ENCODE results near the gene ZNF528. TPM values are rescaled to one million over a fixed set of nuclear protein-coding genes. Genes with fewer than 3 reads are reported as not detected.

Gene ZNF528
- 10.8 TPM for total RNA-seq

DNA sequence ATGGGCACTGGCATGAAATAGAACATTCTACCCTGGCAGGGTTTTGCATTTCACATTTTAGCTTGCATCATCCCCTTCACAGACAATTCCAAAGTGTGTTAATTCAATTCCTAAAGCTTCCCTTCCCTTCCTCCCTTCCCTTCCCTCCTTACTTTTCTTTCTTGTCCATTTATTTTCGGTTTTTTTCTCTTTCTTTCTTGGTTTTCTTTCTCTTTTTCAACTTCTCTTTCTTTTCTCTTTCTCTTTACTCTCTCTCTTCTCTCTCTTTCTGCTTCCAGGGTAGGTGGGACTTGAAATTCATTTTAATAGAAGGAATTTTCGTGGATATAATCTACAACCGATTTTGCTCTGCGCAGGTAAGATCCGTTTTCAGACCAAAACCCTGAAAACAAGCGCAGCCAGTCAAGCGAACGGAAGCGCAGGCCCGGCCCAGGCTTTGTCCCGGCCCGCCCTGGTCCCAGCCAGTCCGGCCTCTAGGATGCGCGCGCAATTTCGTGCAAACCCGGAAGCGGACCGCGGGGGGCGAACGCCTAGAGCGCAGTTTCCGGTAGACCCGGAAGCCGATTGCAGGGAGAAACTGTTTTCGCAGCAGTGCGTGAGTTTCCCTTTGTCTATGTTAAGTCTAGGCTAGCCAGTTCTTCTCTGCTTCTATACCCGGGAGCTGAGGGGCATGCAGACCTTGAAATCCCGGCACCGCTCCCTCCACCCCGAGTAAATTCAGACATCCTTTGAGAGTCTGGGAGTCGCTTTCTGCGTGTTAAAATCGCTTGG is at the start of gene ZNF528:
Gene ZNF528, plus strand, starts transcription at position 540 of the 771 bp plus-strand sequence. CDS start 4,165 bp downstream, outside the sequence.
- peak; percentile 100 for ATAC-seq

DNA sequence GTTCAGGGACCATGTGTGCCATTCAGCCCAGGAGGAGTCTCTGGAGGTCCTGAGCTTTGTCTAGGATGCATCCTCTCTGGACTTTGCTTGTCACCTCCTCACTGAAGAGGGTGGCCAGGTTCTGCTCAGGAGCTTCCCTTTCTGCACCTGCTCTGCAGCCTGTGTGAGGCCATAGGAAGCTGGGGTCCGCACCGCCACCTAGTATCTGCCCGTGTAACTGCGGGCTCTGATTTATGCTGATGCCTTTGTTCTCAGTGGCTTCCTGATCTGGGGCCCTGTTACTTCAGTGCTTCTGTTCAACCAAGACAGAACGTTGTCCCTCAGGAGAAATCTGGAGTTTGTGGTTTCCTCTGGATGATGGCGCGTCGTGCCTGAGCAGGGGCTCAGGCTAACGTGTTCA is 46.1 kb upstream of the ZNF528 start:
- ATAC-seq = no peak

DNA sequence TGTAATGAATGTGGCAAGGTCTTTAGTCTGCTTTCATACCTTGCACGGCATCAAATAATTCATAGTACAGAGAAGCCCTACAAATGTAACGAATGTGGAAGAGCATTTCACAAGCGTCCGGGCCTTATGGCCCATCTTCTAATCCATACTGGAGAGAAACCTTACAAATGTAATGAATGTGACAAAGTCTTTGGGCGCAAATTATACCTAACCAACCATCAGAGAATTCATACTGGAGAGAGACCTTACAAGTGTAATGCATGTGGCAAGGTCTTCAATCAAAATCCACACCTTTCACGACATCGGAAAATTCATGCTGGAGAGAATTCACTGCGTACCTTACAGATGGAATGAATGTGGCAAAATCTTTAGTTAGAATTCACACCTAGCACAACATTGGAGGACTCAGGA is 31.2 kb upstream of the ZNF528 start:
- no peak for ATAC-seq

DNA sequence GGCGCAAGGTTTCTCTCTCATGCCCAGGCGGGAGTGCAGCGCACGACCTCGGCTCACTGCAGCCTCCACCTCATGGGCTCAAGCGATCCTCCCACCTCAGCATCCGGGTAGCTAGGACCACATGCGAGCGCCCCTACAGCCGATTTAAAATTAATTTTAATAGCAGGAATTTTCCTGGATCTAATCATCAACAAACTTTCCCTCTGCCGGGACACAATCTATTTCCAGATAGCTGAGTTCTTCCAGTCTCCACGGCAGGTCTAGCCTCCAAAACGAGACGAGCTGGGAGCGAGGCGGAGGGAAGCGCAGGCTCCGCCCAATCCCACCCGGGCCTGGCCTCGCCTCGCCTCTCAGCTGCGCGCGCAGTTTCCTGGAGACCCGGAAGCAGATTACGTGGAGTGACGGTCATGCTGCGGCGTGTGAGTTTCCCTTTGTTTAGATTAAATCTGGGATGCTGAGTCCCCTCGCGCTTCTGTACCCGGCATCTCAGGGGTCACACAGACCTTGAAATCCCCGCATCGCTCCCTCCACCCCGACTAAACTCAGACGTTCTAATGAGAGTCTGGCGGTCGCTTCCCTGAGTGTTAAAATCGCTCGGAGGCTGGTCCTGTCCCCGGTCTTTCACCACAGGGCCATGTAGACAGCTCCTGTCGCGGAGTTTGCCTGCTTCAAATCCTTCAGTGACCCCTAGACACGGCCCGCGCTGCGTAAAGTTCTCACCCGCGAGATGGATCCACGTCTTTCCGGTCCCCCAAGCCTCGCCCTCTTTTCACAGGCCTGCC is 27.9 kb upstream of the ZNF528 start, which contains the start of gene ZNF880:
Gene ZNF880, plus strand, starts transcription at position 365 of the 782 bp plus-strand sequence. Its CDS starts 43 bp downstream, at position 408.
- peak; percentile 99 for ATAC-seq

DNA sequence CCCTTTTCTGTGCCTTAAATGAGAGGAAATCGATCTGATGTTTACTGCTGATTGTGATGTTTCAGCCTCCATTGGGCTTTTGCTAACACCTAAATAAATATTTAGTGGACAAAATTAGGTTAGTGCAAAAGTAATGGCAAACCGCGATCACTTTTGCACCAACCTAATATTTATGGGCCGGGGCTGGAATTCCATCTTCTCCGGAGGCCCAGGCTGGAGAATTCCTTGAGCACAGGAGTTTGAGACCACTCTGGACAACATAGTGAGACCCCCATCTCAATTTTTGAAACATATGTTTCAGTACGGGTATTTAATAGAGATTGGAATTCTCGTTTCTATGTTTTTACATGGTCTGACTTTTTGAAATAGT is 27.3 kb upstream of the ZNF528 start:
- no peak for ATAC-seq

DNA sequence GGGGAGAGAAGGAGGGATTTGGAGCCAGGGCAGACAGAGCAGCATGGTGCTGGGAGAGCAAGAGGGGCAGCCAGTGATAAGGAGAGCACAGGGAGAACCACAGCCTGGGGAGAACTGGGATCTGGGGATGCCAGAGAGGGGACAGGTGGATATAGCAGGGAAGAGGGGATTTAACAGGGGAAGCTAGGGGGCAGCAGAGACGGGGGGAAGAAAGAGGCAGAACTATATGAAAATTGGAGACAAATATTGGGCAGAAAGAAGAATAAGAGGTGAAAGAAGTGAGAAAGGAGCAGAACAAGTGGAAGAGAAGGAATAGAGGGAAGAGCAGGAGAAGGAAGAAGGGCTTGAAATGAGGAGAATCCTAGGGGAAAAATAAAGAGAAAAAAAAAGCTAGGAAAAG is 6.5 kb upstream of the ZNF528 start:
- ATAC-seq = no peak

DNA sequence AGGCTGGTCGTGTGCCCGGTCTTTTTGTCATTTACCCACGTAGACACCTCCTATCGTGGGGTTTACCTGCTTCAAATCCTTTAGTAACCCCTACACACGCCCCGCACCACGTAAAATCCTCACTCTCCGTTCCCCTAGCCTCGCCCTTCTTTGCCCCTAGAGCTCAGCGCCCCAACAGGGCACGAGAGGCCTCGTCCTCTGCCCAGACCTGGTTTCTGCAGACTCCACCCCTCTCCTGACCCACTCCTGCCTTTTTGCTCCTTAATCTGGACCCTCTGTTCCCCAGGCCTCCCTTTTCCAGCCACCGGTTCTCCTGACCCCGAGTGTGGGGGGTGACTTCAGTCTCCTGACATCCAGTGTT is 412 bp downstream of the ZNF528 start:
- ATAC-seq = peak; percentile 46

DNA sequence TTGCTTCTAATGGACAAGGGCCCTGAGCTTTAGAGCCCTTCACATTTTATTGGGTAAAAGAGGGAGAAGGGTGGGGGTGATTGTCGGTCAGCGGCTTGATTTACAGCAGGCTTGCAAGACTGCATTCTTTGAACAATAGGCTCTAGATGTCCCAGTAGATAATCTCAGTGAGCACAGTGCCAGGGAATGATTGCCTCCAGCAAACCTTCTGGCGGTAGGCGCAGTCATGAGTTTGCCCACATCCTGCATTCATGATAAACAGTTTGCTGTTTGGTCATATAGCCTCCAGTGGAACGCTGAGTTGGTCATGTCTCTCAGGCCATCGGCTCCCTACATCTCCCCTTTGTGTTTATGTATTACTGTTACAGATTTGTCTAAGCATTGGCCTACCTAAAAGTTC is 12.6 kb downstream of the ZNF528 start:
- ATAC-seq = no peak

DNA sequence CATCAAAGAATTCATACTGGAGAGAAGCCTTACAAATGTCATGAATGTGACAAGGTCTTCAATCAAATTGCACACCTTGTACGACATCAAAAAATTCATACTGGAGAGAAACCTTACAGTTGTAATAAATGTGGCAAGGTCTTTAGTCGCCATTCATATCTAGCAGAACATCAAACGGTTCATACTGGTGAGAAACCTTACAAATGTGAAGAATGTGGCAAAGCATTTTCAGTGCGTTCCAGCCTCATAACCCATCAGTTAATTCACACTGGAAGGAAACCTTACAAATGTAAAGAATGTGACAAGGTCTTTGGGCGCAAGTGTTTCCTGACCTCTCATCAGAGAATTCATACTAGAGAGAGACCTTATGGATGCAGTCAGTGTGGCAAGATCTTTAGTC is 18.1 kb downstream of the ZNF528 start:
- no peak for ATAC-seq

DNA sequence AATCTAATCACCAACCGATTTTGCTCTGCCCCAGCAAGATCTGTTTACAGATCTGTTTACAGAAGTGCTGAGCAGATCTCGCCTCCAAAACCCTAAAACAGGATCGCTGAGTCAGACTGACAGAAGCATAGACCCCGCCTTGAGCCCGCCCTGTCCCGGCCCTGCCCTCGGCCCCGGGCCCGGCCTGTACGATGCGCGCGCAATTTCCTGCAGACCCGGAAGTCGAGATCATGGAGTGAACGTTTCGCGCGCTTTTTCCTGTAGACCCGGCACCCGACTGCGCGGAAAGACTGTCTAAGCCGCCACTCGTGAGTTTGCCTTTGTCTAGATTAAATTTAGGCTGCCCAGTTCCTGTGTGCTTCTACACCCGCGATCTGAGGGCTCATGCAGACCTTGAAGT is 31.3 kb downstream of the ZNF528 start, which contains the start of gene ZNF534:
Gene ZNF534, plus strand, starts transcription at position 212 of the 400 bp plus-strand sequence. CDS start 2,327 bp downstream, outside the sequence.
- no peak for ATAC-seq

DNA sequence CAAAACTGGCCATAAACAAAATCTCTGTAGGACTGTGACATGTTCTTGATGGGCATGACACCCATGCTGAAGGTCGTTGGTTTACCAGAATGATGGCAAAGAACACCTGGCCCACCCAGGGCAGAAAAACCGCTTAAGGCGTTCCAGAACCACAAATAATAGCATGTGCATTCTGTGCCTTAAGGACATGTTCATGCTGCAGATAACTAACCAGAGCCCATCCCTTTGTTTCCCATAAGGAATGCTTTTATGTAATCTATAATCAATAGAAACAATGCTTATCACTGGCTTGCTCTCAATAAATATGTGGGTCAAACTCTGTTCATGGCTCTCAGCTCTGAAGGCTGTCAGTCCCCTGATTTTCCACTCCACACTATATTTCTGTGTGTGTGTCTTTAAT is 44.5 kb downstream of the ZNF528 start:
- ATAC-seq = no peak

DNA sequence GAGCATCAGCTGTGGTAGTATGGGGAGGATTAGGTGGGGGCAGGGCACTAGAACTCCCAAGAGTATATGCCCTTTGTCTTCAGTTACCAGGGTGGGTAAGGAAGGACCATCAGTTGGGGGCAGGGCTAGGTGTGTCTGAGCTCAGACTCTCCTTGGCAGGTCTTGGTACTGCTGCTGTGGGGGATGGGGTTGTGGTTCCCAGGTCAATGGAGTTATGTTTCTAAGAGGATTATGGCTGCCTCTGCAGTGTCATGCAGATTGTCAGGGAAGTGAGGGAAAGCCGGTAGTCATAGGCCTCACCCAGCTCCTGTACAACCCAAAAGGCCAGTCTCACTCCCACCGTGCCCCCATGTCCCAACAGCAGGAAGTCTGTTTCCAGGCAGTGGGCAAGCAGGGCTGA is 46.9 kb downstream of the ZNF528 start:
- ATAC-seq = no peak

DNA sequence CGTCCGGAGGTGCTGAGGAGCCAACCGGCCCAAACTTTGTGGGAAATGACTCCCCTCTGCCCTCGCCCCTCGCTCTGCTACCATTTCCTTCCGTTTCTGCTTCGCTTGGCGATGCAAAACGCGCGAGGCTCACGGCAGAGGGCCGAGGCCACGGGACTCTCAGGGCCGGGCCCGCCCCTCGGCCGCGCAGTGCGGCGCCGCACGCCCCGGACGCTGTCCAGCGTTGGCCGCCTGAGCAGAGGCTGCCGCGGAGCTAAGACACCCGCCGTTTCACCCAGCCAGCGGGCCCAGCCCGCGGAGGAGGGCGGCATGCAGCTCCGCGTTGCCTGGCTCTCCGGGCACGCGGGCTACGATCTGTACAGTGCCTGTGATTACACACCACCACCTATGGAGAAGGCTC is 53.6 kb downstream of the ZNF528 start:
- ATAC-seq = no peak

DNA sequence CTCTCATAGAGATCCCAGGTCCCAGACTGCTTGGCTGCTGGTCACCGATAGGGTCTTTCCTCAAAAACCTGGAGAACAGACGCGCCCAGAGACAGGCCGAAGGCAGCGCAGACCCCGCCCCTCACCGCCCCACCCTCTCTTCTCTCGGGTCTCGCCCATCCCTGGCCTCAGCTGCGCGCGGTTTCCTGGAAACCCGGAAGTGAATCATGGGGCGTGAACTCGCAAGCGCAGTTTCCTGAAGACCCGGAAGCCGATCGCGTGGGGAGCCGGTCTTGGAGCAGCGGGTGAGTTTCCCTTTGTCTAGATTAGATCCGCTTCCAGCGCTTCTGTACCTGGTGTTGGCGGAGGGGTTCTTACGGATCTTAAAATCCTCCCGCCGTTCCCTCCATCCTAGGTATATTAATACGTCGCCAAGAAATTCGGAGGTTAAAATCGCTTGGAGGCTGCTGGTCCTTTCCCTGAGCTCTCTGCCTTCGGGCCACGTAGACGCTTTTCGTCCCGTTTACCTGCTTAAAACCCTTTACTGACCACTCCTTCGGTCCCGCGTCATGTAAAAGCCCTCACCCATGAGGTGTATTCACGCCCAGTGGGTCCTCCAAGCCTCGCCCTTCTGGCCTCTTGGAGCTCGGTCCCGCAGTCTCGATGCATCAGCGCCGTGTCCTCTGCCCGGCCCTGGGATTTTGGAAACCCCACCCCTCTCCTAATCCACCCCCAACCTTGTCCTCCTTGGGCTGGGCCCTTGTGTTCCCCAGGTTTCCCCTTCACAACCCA is 55.9 kb downstream of the ZNF528 start, which contains the start of gene ZNF578:
Gene ZNF578, plus strand, starts transcription at position 230 of the 771 bp plus-strand sequence. CDS start 48,293 bp downstream, outside the sequence.
- peak; percentile 49 for ATAC-seq

DNA sequence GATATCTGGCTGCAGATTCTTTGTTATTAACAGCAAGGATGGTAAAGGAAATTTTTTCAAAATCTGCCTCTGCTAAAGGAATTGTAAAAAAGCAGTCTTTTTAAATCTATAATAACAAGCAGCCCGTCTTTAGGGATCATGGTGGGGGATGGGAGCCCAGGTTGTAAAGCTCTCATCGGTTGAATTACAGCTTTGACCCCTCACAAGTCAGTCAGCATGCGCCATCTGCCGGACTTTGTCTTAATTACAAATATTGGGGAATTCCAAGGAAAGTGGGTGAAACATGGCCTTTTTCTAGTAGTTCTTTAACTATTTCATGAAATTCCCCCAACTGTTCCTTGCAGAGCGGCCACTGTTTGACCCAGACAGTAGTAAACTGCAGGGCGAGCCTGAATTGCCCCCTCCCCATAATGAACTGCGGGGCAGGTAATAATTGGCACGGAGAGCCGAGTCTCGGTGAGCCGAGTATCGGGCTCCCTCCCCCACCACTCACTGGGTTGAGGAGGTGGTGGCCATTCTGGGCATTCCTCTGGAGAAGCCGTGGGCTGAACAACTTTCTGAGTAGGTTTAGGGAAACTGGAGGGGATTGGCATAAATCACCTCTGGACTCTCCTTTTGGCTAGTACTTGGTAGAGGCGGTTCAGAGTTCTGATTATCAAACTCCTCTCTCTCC is 67.3 kb downstream of the ZNF528 start:
- no peak for ATAC-seq

Other genes starting within 250 kb of the ZNF528 start
- gene ZNF836, start 226.2 kb upstream of the ZNF528 start, total RNA-seq = 7.9 TPM
- 168 TPM for gene PPP2R1A, start 207.8 kb upstream of the ZNF528 start, total RNA-seq
- gene ZNF766, start 128.3 kb upstream of the ZNF528 start, total RNA-seq = 6.4 TPM
- 7.2 TPM for gene ZNF480, start 100.7 kb upstream of the ZNF528 start, total RNA-seq
- gene ZNF610, start 61.6 kb upstream of the ZNF528 start, total RNA-seq = 0.24 TPM
- 3.5 TPM for gene ZNF880, start 27.9 kb upstream of the ZNF528 start, total RNA-seq
- not detected for gene ZNF534, start 31.3 kb downstream of the ZNF528 start, total RNA-seq
- 0.24 TPM for gene ZNF578, start 55.7 kb downstream of the ZNF528 start, total RNA-seq
- 10.0 TPM for gene ZNF808, start 129.8 kb downstream of the ZNF528 start, total RNA-seq
- 5.7 TPM for gene ZNF701, start 172.4 kb downstream of the ZNF528 start, total RNA-seq
- gene ZNF83, start 240.5 kb downstream of the ZNF528 start, total RNA-seq = 10.7 TPM

All from esophagus mucosa (tissue), 1 donor.